ENCODE data around the gene BMAL1.

GRCh38 chr11:13423372-13423771 is 145.8 kb downstream of the BMAL1 start:
- no peak for TF ChIP-seq CTCF (IDR thresholded peaks at IDR 0.05)
- TF ChIP-seq POLR2A (IDR thresholded peaks at IDR 0.05) = no peak
- TF ChIP-seq EP300 (IDR thresholded peaks at IDR 0.05) = no peak

Measured in stomach (tissue), 4 donors.